ENCODE data around the gene ELP4.

- TF ChIP-seq EZH2 (IDR thresholded peaks at IDR 0.05; ENCODE audit: borderline replicate concordance, low read depth, low read length, severe bottlenecking): no peak
- TF ChIP-seq CTCF (IDR thresholded peaks at IDR 0.05; ENCODE audit: borderline replicate concordance, extremely low read depth, low read length, poor library complexity, severe bottlenecking): no peak
These were observed 98.3 kb downstream of the ELP4 start for GRCh38 chr11:31607914-31608313.
